Thyroid gland (tissue), 4 donors: ENCODE measurements around the gene RPL18. TPM values are rescaled to one million over a fixed set of nuclear protein-coding genes. Genes with fewer than 3 reads are reported as not detected.

ENCODE experiments used
- DNase-seq, 2 donors: peaks; one replicate each; pipeline ENCODE4 v3.0.0-alpha.2; 2019
- H3K27ac ChIP-seq, 3 donors: fragments of 200-600 bp; sonication (generic); 1 replicate in 2 of 3; 2 replicates in 1 of 3; pipeline ENCODE4 v1.5.1; 2016 to 2019; ENCODE audit warnings: mild to moderate bottlenecking in 1 of 3, moderate library complexity in 1 of 3
- H3K27me3 ChIP-seq: fragments of 200-600 bp; sonication (generic); one replicate; pipeline ENCODE4 v1.5.1; 2019
- H3K36me3 ChIP-seq, 2 donors: fragments of 200-600 bp; sonication (generic); one replicate each; pipeline ENCODE4 v1.5.1; 2016 to 2019
- H3K4me1 ChIP-seq, 2 donors: fragments of 200-600 bp; sonication (generic); one replicate each; pipeline ENCODE4 v1.5.1; 2017 to 2019
- H3K4me3 ChIP-seq, 3 donors: fragments of 200-600 bp; sonication (generic); replicated peaks in 1 of 3; 1 replicate in 2 of 3; 2 replicates in 1 of 3; pipeline ENCODE4 v1.5.1; 2016; ENCODE audit warnings: mild to moderate bottlenecking in 1 of 3
- H3K9me3 ChIP-seq: fragments of 200-600 bp; sonication (generic); one replicate; pipeline ENCODE4 v1.5.1; 2017
- POLR2A ChIP-seq, 2 donors: fragments of 450-650 bp; IDR thresholded peaks; one replicate each; pipeline ENCODE4 v1.6.1; 2017; ENCODE audit warnings: antibody characterized with exemption in 2 of 2, mild to moderate bottlenecking in 2 of 2, moderate library complexity in 1 of 2
- WGBS, 2 donors: methylation state at CpG; one replicate each; pipeline ENCODE4 v1.1.5; 2017; 5-methylcytosine and 5-hydroxymethylcytosine counted together
- intact Hi-C: fragments of 100-400 bp; cut with DNase I; formaldehyde crosslinking; loops from one replicate; pipeline ENCODE4 v1.15.1; 2023
- total RNA-seq, 4 donors: library from RNA; depleted of rRNA; stranded (reverse); fragments of >200 nt; gene quantifications; one replicate each; pipeline ENCODE4 v1.2.3, GENCODE V29; 2016
- TF ChIP-seq, protein P1 (sequence below), 6 experiments: fragments of 200-600 bp in 3 of 6; fragments of 450-650 bp in 3 of 6; sonication (generic) in 3 of 6; IDR thresholded peaks; one replicate each; pipeline ENCODE4 v1.5.1; 2016 to 2019; ENCODE audit warnings: antibody characterized with exemption in 6 of 6, mild to moderate bottlenecking in 2 of 6, inconsistent platforms in 1 of 6, moderate library complexity in 1 of 6

RPL18 gene
- total RNA-seq, 4 donors from 2014 or later, result 1,845 to 2,426 (median 1,951) TPM

DNA sequence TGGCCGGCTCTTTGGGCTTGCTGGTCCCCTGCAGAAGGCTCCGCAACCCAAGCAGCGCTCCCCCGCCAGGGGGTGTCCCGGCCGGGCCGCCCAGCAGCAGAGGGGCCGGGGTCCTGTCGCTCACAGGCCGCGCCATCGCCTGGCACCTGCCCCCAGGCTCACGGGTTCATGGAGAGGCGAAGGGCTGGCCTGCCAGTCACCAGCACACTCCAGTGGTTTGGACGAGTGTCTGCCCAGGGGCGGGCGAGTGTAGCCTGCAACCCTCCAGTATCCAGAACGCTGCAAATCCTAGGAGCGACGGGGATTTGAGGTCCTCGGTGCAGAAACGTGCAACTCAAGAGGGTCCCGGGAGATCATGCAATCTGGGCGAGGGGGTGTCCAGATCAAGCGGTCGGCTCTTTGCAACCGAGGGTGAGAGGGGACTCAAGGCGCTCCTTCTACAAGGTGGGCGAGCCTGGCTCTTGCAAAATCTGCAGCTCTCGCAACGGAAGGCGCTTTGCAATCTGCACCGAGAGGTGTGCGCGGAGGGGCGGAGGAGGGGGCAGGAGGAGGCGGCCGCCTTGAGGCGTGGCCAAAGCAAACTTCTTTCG lies 18.0 kb upstream of the RPL18 start, which contains the start of gene DBP:
Gene DBP, minus strand, starts transcription at position 521 of the 590 bp plus-strand sequence. Its CDS starts 385 bp downstream, at position 136.
- Histone ChIP-seq H3K27me3 (no peaks in the 10 kb centered on the region), H3K4me3 (peak within 1 kb of the TSS; percentile 19 to 71 (median 41)), H3K27ac (peak within 1 kb of the TSS; percentile 99 to 100 (median 99)), H3K4me1 (peaks cover 29 to 47% of the 10 kb centered on the region in 2 donors), H3K9me3 (no peaks in the 10 kb centered on the region), H3K36me3 (no peaks in the 10 kb centered on the region)
- WGBS, 2 donors, result 1 to 2% methylated on average over 21 to 29 of the region's 40 CpGs
- intact Hi-C loops, result no loop called here
- peak; percentile 83 for DNase-seq
- TF ChIP-seq POLR2A (IDR thresholded peaks at IDR 0.05), result peak; percentile 8 to 56
- TF ChIP-seq, protein P1, sequence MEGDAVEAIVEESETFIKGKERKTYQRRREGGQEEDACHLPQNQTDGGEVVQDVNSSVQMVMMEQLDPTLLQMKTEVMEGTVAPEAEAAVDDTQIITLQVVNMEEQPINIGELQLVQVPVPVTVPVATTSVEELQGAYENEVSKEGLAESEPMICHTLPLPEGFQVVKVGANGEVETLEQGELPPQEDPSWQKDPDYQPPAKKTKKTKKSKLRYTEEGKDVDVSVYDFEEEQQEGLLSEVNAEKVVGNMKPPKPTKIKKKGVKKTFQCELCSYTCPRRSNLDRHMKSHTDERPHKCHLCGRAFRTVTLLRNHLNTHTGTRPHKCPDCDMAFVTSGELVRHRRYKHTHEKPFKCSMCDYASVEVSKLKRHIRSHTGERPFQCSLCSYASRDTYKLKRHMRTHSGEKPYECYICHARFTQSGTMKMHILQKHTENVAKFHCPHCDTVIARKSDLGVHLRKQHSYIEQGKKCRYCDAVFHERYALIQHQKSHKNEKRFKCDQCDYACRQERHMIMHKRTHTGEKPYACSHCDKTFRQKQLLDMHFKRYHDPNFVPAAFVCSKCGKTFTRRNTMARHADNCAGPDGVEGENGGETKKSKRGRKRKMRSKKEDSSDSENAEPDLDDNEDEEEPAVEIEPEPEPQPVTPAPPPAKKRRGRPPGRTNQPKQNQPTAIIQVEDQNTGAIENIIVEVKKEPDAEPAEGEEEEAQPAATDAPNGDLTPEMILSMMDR (IDR thresholded peaks at IDR 0.05), result peak in 1 of 6 experiments; percentile 19

DNA sequence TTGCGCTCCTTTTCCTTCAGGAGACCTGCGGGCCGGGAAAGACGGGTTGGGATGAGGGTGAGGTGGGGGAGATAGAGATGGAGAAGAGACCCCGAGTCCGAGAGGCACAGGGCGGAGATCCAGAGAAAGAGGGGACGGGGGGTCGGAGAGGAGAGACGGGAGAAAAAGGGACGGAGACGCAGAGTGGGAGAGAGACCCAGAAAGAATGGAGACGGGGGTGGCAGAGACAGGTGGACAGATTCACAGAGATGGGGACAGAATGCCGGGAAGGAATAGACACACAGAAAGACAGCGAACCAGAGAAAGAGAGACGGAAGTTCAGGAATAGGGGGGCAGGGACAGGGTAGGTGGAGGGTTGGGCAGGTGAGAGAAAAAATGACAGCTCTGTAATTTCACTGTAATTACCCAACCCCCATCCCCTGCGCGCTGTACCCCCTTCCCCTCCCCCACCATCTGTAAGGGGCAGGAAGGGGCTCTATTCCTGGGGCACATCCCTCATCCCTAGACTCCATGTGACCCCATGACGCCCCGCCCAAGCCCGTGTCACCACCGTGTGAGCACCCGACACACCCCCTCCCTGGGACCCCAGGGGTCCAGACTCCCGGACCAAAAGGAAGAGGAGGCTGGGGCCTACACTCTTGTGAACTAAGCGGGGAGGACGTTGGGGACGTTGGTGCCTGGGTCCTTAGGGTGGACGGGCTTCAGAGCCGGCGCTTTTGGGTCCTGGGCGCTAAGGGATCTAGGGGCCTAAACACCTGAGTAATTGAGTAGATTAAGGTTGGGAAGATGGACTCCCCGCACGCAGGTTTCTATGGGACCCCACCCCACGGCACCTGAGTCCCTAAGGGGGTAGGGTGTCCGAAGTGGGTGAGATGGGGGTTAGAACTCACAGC lies 17.2 kb upstream of the RPL18 start:
- peak overlapping the region; percentile 99 to 100 (median 99) for H3K27ac ChIP-seq
- peak; percentile 64 to 66 for DNase-seq
- H3K27me3 ChIP-seq, result no peaks in the 10 kb centered on the region
- 1% methylated on average over 25 to 34 of the region's 35 CpGs for WGBS, 2 donors
- H3K9me3 ChIP-seq, result no peaks in the 10 kb centered on the region
- peaks cover 29 to 54% of the 10 kb centered on the region in 2 donors for H3K4me1 ChIP-seq
- no peaks in the 10 kb centered on the region for H3K36me3 ChIP-seq
- peak overlapping the region; percentile 38 to 71 (median 62) for H3K4me3 ChIP-seq
- intact Hi-C loops, result no loop called here
- TF ChIP-seq, protein P1 (IDR thresholded peaks at IDR 0.05), result no peak
- no peak for TF ChIP-seq POLR2A (IDR thresholded peaks at IDR 0.05)

DNA sequence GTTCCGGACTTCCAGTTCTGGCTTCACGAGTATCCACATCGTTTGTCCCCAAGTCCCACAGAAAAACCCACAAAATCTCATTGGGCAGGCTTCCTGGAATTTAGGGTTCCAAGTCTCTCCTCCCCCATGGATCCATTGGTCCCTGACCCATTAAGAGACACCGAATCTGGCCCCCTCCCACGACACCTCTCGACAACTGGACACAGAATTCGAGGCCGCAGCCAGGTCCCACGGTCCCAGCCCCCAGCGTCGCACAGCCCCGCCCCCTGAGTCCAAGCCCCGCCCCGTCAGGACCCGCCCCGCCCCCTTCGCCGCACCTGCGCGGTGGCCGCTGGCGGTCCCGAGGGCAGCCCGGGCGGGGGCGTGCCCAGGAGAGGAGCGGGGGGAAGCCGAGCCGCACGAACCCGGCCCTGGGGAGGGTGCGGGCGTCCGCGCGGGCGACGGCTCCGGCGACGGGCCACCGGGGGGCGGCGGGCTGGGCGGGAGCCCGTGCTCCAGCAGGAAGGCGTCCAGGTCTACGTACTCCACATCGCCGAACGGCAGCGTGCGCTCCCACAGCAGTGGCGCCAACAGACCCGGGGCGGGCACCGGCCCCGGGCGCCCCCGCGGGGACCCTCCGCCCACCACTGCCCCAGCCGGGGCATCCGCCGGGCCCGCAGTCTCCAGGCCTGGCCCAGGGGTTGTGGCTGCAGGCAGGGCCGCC lies 16.4 kb upstream of the RPL18 start:
- Histone ChIP-seq H3K27me3 (no peaks in the 10 kb centered on the region), H3K27ac (peak overlapping the region; percentile 99 to 100 (median 99)), H3K9me3 (no peaks in the 10 kb centered on the region), H3K4me3 (peak overlapping the region; percentile 38 to 71 (median 62)), H3K4me1 (peaks cover 29 to 55% of the 10 kb centered on the region in 2 donors), H3K36me3 (no peaks in the 10 kb centered on the region)
- TF ChIP-seq POLR2A (IDR thresholded peaks at IDR 0.05), result peak in 1 of 2 donors; percentile 85
- TF ChIP-seq, protein P1 (IDR thresholded peaks at IDR 0.05), result no peak
- WGBS, 2 donors, result 5 to 16% methylated on average over 5 to 13 of the region's 67 CpGs
- intact Hi-C loops, result no loop called here
- DNase-seq, result peak; percentile 73 to 76

DNA sequence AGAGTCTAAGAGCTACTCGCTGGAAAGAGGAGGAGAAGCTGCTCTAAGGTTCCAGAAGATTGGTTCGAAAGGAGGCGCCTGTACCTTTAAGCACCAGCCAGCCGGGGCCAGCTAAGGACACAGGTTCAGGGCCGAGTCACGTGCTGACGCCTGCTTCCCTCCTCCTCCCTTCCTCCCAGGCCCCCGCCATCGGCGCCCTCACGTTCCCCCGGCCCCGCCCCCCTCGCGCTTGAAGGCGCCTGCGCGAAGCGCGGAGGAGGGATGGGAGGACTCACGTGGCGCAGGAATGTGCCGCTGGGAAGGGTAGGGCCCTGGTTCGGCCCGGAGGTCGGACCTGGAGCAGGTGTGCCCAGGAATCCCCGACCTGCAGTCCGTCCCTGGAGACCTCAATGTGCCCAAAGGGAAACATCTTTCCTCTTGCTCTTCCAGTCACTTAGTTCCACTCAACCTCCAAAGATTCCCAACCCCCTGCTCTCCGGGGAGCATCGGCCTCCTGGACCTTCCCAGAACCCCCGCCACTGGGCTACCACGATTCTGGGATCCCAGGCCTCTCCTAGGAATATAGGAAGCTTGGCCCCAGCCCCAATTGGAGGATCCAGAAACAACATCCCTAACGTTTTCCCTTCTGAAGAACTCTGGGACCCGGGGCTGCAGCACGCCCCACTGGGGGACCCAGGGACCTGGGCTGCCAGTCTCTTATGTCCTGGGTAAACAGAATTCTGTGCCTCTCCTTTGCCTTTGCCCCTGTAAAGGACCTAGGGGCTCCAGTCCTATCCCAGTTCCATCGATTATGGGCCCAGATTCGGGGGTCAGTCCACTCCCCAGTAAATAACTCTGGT lies 15.7 kb upstream of the RPL18 start:
- Histone ChIP-seq H3K4me1 (peaks cover 29 to 58% of the 10 kb centered on the region in 2 donors), H3K27ac (peak overlapping the region; percentile 99 to 100 (median 99)), H3K27me3 (no peaks in the 10 kb centered on the region), H3K9me3 (no peaks in the 10 kb centered on the region), H3K4me3 (peak overlapping the region in 2 of 3 donors; percentile 33 to 71), H3K36me3 (no peaks in the 10 kb centered on the region)
- DNase-seq, result peak; percentile 99 to 100
- TF ChIP-seq, protein P1 (IDR thresholded peaks at IDR 0.05), result peak in 1 of 6 experiments; percentile 33
- peak; percentile 78 to 93 for TF ChIP-seq POLR2A (IDR thresholded peaks at IDR 0.05)
- intact Hi-C loops, result no loop called here
- WGBS, 2 donors, result 9 to 13% methylated on average over 13 to 16 of the region's 37 CpGs
